SIG-M5 (cell line): ENCODE results near the gene MYO3B.
"Not testable (repeated sequence)": the region's sequence is repeated elsewhere in the genome, so short reads cannot be mapped to it uniquely, and the experiment has no call there.

Source experiments
- DNase-seq: peaks from one replicate; lab custom pipeline; 2025; lab: John Stamatoyannopoulos, UW

MYO3B gene

GRCh38 chr2:170639635-170640034, 461.7 kb downstream of the MYO3B start:
- DNase-seq: no peak

GRCh38 chr2:170641961-170642360, 464.0 kb downstream of the MYO3B start:
- DNase-seq: no peak

- DNase-seq: no peak
Measured at GRCh38 chr2:170643346-170643745, 465.4 kb downstream of the MYO3B start.

GRCh38 chr2:170647741-170648436, 469.9 kb downstream of the MYO3B start:
- no peak for DNase-seq

- DNase-seq: no peak
Measured at GRCh38 chr2:170651624-170652325, 473.8 kb downstream of the MYO3B start.

GRCh38 chr2:170652637-170653417, 474.9 kb downstream of the MYO3B start:
- DNase-seq: no peak

GRCh38 chr2:170656669-170657068, 478.7 kb downstream of the MYO3B start:
- no peak for DNase-seq

- DNase-seq: no peak
Measured at GRCh38 chr2:170660409-170660808, 482.5 kb downstream of the MYO3B start.

GRCh38 chr2:170665743-170666142, 487.8 kb downstream of the MYO3B start:
- no peak for DNase-seq

GRCh38 chr2:170669909-170670308, 492.0 kb downstream of the MYO3B start:
- DNase-seq: no peak

GRCh38 chr2:170670651-170671050, 492.7 kb downstream of the MYO3B start:
- no peak for DNase-seq

- no peak for DNase-seq
Measured at GRCh38 chr2:170671079-170671478, 493.1 kb downstream of the MYO3B start.

- not testable (repeated sequence) for DNase-seq
Measured at GRCh38 chr2:170674282-170674681, 496.3 kb downstream of the MYO3B start.

GRCh38 chr2:170675701-170676100, 497.8 kb downstream of the MYO3B start:
- DNase-seq: no peak

GRCh38 chr2:170679607-170680079, 501.7 kb downstream of the MYO3B start:
- no peak for DNase-seq

GRCh38 chr2:170680172-170680941, 502.4 kb downstream of the MYO3B start:
- no peak for DNase-seq

GRCh38 chr2:170681311-170681710, 503.4 kb downstream of the MYO3B start:
- no peak for DNase-seq

- no peak for DNase-seq
Measured at GRCh38 chr2:170685591-170685990, 507.6 kb downstream of the MYO3B start.

- DNase-seq: no peak
Measured at GRCh38 chr2:170689481-170689880, 511.5 kb downstream of the MYO3B start.

GRCh38 chr2:170690640-170691039, 512.7 kb downstream of the MYO3B start:
- DNase-seq: no peak

- DNase-seq: no peak
Measured at GRCh38 chr2:170694316-170694715, 516.4 kb downstream of the MYO3B start.
